Islet precursor cell (in vitro differentiated cells): ENCODE results near the gene SPSB4.
"Not testable (repeated sequence)": the region's sequence is repeated elsewhere in the genome, so short reads cannot be mapped to it uniquely, and the experiment has no call there.

Experiments used
- DNase-seq: peaks from one replicate; pipeline ENCODE4 v3.0.0-alpha.2; 2018

Gene SPSB4

GRCh38 chr3:141096981-141097380 is 45.8 kb downstream of the SPSB4 start:
- DNase-seq = peak; percentile 28

DNA sequence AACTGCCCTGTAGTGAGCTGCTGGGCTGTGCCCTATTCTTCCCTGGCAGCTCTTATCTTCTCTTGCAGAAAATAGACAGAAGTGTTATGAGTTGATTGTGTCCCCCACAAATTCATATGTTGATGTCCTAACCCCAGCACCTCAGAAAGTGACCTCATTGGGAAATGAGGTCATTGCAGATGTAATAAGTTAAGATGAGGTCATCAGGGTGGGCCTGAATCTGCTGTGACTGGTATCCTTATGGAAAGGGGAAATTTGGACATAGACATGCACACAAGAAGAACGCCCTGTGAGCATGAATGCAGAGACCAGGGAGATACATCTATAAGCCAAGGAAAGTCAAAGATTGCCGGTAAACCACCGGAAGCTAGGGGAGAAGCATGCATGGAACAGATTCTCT is 49.0 kb downstream of the SPSB4 start:
- no peak for DNase-seq

GRCh38 chr3:141100531-141101320 is 49.6 kb downstream of the SPSB4 start:
- peak; percentile 27 for DNase-seq

DNA sequence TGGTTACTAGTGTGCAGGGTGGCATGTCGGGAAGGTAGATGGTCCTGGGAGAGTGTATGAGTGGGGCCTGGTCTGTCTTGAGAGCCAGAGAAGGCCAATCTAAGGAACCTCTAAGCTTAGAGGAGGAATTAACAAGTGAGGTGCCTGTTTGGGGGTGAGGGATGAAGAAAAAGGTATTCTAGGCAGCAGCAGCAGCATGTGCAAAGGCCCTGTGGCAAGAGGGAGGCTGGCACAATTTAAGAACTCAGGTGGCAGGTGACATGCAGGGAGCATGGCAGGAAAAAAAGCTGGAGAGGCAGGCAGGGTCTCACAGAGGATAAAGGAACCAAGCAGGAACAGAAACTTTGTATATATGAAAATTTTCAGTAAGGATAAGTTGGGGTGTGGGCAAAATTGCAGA is 51.2 kb downstream of the SPSB4 start:
- DNase-seq = no peak

DNA sequence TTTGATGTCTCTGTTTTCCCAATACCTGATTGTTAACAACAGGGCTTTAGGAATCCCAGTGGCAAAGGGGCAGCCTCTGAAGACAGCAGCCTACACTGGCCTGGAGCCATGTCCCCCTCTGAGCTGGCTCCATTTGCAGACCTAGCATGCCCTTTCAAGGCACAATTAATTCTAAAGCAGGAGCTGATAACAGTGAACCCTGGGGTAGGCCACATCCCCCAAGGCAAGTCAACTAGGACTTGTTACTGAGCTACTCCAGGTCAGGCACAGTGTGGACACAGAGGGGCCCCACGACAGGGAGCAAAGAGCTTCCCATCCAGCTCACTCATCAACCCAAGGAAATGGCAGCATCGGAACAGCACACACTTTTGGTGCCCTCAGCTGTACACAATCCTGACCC is 51.9 kb downstream of the SPSB4 start:
- peak; percentile 71 for DNase-seq

DNA sequence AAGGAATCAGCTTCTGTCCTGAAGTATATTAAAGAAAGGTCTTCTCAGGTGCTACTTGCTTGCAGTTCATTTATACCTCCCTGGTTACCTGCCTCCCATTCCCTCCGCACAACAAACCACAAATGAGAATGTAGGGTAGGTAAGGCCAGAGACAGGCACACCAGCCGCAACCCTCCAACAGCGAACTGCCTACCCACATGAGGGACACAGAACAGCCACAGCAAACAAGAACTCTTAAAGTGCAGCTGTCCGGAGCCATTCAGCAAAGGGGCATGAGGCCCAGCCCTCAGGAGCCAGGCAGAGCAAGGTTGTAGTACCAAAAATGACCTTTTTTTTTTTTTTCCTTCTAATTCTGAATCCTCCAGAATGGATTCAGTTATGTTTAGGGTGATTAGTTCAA is 52.4 kb downstream of the SPSB4 start:
- DNase-seq = no peak

DNA sequence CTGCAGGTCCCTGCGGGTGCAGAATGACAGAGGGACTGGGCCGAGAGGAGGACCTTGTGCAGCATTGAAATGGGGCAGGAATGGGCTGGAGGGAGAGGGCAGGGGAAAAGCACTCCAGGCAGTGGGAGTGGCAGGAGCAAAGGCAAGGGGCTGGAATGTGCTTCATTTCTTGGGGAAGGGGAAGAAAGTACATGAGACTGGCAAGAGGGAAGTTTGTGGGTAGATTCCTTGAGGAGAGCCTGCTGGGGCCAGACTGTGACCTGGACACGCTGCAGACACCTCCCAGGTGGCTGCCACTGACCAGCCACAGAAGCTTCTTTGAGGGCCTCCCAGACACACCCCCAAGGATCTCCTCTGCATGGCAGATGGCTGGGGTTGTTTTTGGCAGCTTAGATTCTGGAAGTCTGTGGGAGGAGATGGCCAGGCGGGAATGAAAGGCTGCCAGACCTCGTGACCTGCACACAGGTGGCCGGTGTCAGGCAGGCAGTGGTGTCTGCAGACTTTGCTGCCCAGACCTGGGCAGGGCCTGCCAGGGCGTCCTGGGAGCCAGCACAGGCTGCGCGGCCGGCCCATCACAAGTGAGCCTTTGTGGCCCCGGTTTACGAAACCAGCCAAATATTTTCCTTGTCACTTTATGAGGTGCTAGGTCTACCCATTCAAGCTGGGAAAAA is 53.1 kb downstream of the SPSB4 start:
- DNase-seq = peak; percentile 72

DNA sequence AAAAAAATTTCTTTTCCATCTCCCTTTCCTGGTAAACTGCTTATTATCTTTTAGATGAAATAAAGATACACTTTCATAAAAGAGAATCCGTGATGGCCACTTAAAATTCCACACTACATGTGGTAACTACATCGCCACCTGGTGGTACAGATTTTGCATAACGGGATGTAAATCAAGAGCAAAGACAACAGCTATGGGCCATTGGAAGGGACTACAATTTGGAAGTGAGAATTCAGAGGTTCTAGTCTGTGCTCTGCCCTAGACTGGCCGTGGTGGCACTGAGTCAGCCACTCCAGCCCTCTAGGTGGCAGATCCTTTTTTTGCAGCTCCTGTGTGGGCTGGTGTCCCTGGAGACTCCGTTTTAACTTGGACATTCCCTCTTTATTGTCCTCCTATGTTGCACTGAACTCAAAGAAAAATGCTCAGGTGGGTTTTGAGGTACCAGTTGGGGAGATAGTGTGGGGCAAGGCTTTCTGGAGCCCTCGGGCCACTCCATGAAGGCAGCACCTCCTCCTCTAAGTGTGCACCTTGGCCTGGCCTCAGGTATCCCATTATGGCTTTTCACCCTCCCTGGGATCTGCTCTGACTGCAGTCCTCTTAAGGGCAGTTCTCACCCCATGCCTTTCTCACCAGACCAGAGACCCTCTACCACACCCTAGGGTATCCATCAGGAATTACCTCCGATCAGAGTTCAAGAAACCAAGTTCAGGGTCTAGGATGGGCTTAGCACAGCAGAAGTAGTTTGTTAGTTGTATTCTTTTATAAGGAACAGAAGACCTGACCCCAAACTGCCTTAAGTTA is 54.9 kb downstream of the SPSB4 start:
- peak; percentile 82 for DNase-seq

GRCh38 chr3:141106842-141107241 is 55.7 kb downstream of the SPSB4 start:
- DNase-seq = no peak

- peak; percentile 23 for DNase-seq
These were observed 56.9 kb downstream of the SPSB4 start for GRCh38 chr3:141108039-141108438.

- DNase-seq = peak; percentile 34
These were observed 58.6 kb downstream of the SPSB4 start for GRCh38 chr3:141109751-141110150.

DNA sequence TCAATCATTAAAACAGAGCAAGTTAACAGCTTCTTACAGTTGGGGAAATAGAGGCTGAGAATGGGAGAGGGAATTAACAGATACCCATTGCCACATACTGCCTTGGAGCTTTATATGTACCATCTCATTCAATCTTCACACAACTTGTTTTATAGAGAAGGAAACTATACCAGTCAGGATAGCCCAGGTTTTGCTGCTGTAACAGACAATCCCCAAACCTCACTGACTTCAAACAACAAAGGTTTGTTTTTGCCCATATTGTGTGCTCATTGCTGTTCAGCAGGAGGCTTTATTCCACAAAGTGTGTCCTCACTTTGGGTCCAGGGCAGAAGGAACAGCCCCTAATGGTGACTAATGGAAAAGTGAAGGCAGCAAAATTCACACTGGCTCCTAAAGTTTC is 59.2 kb downstream of the SPSB4 start:
- DNase-seq = peak; percentile 6

GRCh38 chr3:141111364-141112155 is 60.4 kb downstream of the SPSB4 start:
- DNase-seq = no peak

DNA sequence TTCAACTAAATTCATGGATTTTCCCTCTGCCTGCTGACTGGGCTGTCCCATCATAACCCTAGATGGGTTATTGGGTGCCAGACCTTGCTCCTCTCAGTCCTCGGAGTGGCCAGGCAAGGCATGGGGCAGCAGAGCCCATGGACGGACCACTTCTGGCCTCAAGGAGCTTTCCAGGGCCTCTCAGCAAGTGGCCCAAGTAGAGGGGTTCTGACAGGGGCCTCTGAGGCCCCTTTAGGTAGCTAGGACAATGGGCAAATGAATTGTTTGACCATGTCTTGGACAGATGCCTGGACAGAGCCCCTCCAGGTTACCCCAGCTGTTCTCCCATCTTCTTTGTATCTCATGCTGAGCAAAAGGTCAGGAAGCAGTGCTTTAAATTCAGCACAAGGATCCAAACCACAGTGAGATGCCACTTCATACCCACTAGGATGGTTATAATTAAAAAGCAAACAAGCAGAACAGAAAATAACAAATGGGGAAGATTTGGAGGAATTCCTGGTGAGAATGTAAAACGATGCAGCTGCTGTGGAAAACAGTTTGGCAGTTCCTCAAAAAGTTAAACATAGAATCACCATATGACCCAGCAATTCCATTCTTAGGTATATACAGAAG is 61.6 kb downstream of the SPSB4 start:
- DNase-seq = no peak

GRCh38 chr3:141113680-141114079 is 62.5 kb downstream of the SPSB4 start:
- not testable (repeated sequence) for DNase-seq

GRCh38 chr3:141114179-141114745 is 63.1 kb downstream of the SPSB4 start:
- DNase-seq = no peak

- peak; percentile 61 for DNase-seq
These were observed 63.8 kb downstream of the SPSB4 start for GRCh38 chr3:141114816-141115460.

- no peak for DNase-seq
These were observed 64.8 kb downstream of the SPSB4 start for GRCh38 chr3:141115789-141116541.

DNA sequence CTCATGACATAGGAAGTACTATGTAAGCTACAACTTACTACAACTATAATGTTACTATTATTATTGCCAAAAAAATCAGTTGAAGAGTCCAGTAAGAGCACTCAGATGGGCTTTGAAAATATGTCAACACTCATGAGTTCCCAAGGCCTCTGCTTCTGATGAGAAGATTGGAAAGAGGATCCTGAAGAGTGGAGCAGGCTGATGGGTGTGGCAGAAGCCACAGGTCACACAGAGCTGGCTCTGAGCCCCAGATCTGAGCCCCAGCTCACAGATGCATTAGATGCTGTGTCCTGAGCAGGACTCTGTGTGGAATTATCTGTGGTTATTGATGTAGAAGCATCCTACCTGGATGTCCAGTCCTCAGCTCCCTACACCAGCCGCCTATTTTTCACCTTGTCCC is 65.6 kb downstream of the SPSB4 start:
- DNase-seq = no peak

- DNase-seq = not testable (repeated sequence)
These were observed 66.8 kb downstream of the SPSB4 start for GRCh38 chr3:141117982-141118381.
